H1 (cell line): Measurements from ENCODE around the gene GPR63. TPM values are rescaled to one million over a fixed set of nuclear protein-coding genes. Genes with fewer than 3 reads are reported as not detected.

Experiments
- CTCF ChIA-PET: fragments of 300-600 bp; sonication (Branson Sonifier 250); formaldehyde crosslinking; loops from one replicate; lab custom pipeline; 2021; ENCODE audit not compliant: partially characterized antibody; lab: Charles Lee
- POLR2A ChIA-PET: fragments of 300-600 bp; sonication (Branson Sonifier 250); formaldehyde crosslinking; loops from one replicate; lab custom pipeline; 2021; ENCODE audit warnings: inconsistent platforms; ENCODE audit not compliant: partially characterized antibody; lab: Charles Lee
- DNase-seq, 2 experiments: peaks; one replicate each; pipeline versions ENCODE4 v3.0.0 to v3.0.0-alpha.2; 2010 to 2022; ENCODE audit warnings: low spot score in 2 of 2, low read depth in 1 of 2, mixed read lengths in 1 of 2
- FAIRE-seq: peaks from 2 replicates; lab custom pipeline; 2011; peaks lifted over from hg19 to GRCh38; lab: Jason Lieb, UNC
- H2AFZ ChIP-seq: 2 replicates; pipeline ENCODE4 v1.8.1; 2012; ENCODE audit warnings: low read length, inconsistent platforms
- H2AK5ac ChIP-seq: 2 replicates; pipeline ENCODE4 v1.6.1; 2013; ENCODE audit warnings: low read depth, low read length
- H2BK120ac ChIP-seq: replicated peaks from 2 replicates; pipeline ENCODE3; 2013; ENCODE audit warnings: low read depth, low read length, inconsistent platforms
- H2BK12ac ChIP-seq: 2 replicates; pipeline ENCODE4 v1.6.1; 2013; ENCODE audit warnings: low read depth, low read length
- H2BK15ac ChIP-seq: 2 replicates; pipeline ENCODE4 v1.6.1; 2013; ENCODE audit warnings: low read length
- H2BK20ac ChIP-seq: 2 replicates; pipeline ENCODE4 v1.6.1; 2013; ENCODE audit warnings: low read length
- H2BK5ac ChIP-seq: 2 replicates; pipeline ENCODE4 v1.6.1; 2013; ENCODE audit warnings: low read depth, low read length
- H3K14ac ChIP-seq: 2 replicates; pipeline ENCODE4 v1.6.1; 2013; ENCODE audit warnings: inconsistent platforms; ENCODE audit not compliant: insufficient read length
- H3K18ac ChIP-seq: 2 replicates; pipeline ENCODE4 v1.6.1; 2013; ENCODE audit warnings: low read length; ENCODE audit errors: extremely low read depth
- H3K23ac ChIP-seq: 2 replicates; pipeline ENCODE4 v1.6.1; 2013; ENCODE audit warnings: inconsistent platforms; ENCODE audit not compliant: insufficient read length
- H3K23me2 ChIP-seq: 2 replicates; pipeline ENCODE4 v1.6.1; 2013; ENCODE audit warnings: low read depth, low read length
- H3K27ac ChIP-seq: 2 replicates; pipeline ENCODE4 v1.6.1; 2011; ENCODE audit warnings: low read depth, low read length, inconsistent platforms
- H3K27me3 ChIP-seq, 4 experiments: replicated peaks in 1 of 4; 1 replicate in 1 of 4; 2 replicates in 3 of 4; pipeline versions ENCODE4 v1.6.1 to v1.8.1; 2011 to 2013; ENCODE audit warnings: low read length in 3 of 4, mild to moderate bottlenecking in 3 of 4, inconsistent platforms in 2 of 4, mixed read lengths in 2 of 4, moderate library complexity in 1 of 4; ENCODE audit not compliant: control insufficient read depth in 3 of 4, insufficient read depth in 3 of 4; ENCODE audit errors: extremely low read depth in 1 of 4
- H3K36me3 ChIP-seq, 4 experiments: 2 replicates each; pipeline versions ENCODE4 v1.6.1 to v1.8.1; 2011 to 2013; ENCODE audit warnings: mild to moderate bottlenecking in 4 of 4, low read length in 3 of 4, moderate library complexity in 2 of 4, control low read depth in 1 of 4, inconsistent platforms in 1 of 4; ENCODE audit not compliant: insufficient read depth in 4 of 4, control insufficient read depth in 2 of 4
- H3K4ac ChIP-seq: replicated peaks from 2 replicates; pipeline ENCODE3; 2013; ENCODE audit warnings: low read length, low read depth, mixed read lengths, inconsistent platforms; ENCODE audit not compliant: insufficient read length
- H3K4me1 ChIP-seq, 4 experiments: replicated peaks in 1 of 4; 1 replicate in 1 of 4; 2 replicates in 3 of 4; pipeline versions ENCODE4 v1.6.1 to v1.8.1; 2011 to 2013; ENCODE audit warnings: low read length in 3 of 4, inconsistent platforms in 2 of 4, mixed read lengths in 1 of 4; ENCODE audit not compliant: insufficient read depth in 4 of 4, control insufficient read depth in 3 of 4
- H3K4me2 ChIP-seq, 2 experiments: 2 replicates each; pipeline versions ENCODE4 v1.6.1 to v1.8.1; 2011 to 2013; ENCODE audit warnings: low read depth in 2 of 2, low read length in 2 of 2, control low read depth in 1 of 2, inconsistent platforms in 1 of 2, mild to moderate bottlenecking in 1 of 2; ENCODE audit not compliant: insufficient read depth in 1 of 2
- H3K4me3 ChIP-seq, 4 experiments: fragments of 200-600, 300-600 bp in 1 of 4; sonication (generic), shearing (Covaris generic), sonication (Bioruptor Twin) in 1 of 4; 2 replicates each; pipeline versions ENCODE4 v1.5.1 to v1.8.1; 2011 to 2016; ENCODE audit warnings: low read length in 4 of 4, low read depth in 3 of 4, control low read depth in 2 of 4, inconsistent platforms in 2 of 4, mild to moderate bottlenecking in 2 of 4, mixed read lengths in 1 of 4, moderate library complexity in 1 of 4; ENCODE audit not compliant: insufficient read depth in 2 of 4; ENCODE audit errors: extremely low read depth in 1 of 4
- H3K56ac ChIP-seq: replicated peaks from 2 replicates; pipeline ENCODE3; 2013; ENCODE audit warnings: low read depth, mild to moderate bottlenecking, mixed read lengths, low read length, inconsistent platforms; ENCODE audit not compliant: insufficient read length
- H3K79me1 ChIP-seq: 2 replicates; pipeline ENCODE4 v1.6.1; 2013; ENCODE audit warnings: low read depth, low read length, control low read depth
- H3K79me2 ChIP-seq, 2 experiments: 2 replicates each; pipeline versions ENCODE4 v1.6.1 to v1.8.1; 2012 to 2013; ENCODE audit warnings: low read length in 2 of 2, mild to moderate bottlenecking in 2 of 2, inconsistent platforms in 1 of 2; ENCODE audit not compliant: insufficient read depth in 2 of 2, control insufficient read depth in 1 of 2
- H3K9ac ChIP-seq, 4 experiments: replicated peaks in 1 of 4; 1 replicate in 1 of 4; 2 replicates in 3 of 4; pipeline versions ENCODE4 v1.6.1 to v1.8.1; 2011 to 2013; ENCODE audit warnings: low read depth in 3 of 4, low read length in 3 of 4, control low read depth in 2 of 4, mild to moderate bottlenecking in 2 of 4, moderate library complexity in 2 of 4, inconsistent platforms in 1 of 4; ENCODE audit errors: extremely low read depth in 1 of 4
- H3K9me3 ChIP-seq, 2 experiments: 2 replicates each; pipeline versions ENCODE4 v1.6.1 to v1.8.1; 2012 to 2013; ENCODE audit warnings: mild to moderate bottlenecking in 2 of 2, moderate library complexity in 2 of 2, control low read depth in 1 of 2, inconsistent platforms in 1 of 2, low read depth in 1 of 2, low read length in 1 of 2, mixed read lengths in 1 of 2; ENCODE audit not compliant: insufficient read depth in 2 of 2
- H4K20me1 ChIP-seq, 2 experiments: replicated peaks in 1 of 2; 2 replicates each; pipeline versions ENCODE3 to v1.8.1; 2011 to 2013; ENCODE audit warnings: inconsistent platforms in 2 of 2, low read length in 2 of 2, mild to moderate bottlenecking in 1 of 2; ENCODE audit not compliant: insufficient read depth in 2 of 2, control insufficient read depth in 1 of 2
- H4K5ac ChIP-seq: 2 replicates; pipeline ENCODE4 v1.6.1; 2013; ENCODE audit warnings: low read length, low read depth, mixed read lengths, inconsistent platforms; ENCODE audit not compliant: insufficient read length
- H4K8ac ChIP-seq: 2 replicates; pipeline ENCODE4 v1.8.0; 2013; ENCODE audit warnings: mild to moderate bottlenecking, moderate library complexity, low read length, inconsistent platforms; ENCODE audit not compliant: insufficient read depth; ENCODE audit errors: extremely low read depth
- H4K91ac ChIP-seq: replicated peaks from 2 replicates; pipeline ENCODE3; 2013; ENCODE audit warnings: low read length, mixed read lengths, inconsistent platforms; ENCODE audit not compliant: insufficient read length
- BACH1 ChIP-seq: IDR thresholded peaks from 2 replicates; pipeline ENCODE4 v1.6.1; 2012; ENCODE audit warnings: low read length, improper control_type of control experiment
- BRCA1 ChIP-seq: IDR thresholded peaks from 2 replicates; pipeline ENCODE4 v1.6.1; 2012; ENCODE audit warnings: low read depth, low read length, improper control_type of control experiment
- CBX5 ChIP-seq: fragments of 300-800, 300-1000 bp; sonication (generic); IDR thresholded peaks from 2 replicates; pipeline ENCODE4 v1.7.1; 2016; ENCODE audit warnings: antibody characterized with exemption, low read length, low read depth
- CREB1 ChIP-seq: IDR thresholded peaks from 2 replicates; pipeline ENCODE4 v1.6.1; 2012; ENCODE audit warnings: inconsistent platforms
- GABPA ChIP-seq: IDR thresholded peaks from 2 replicates; pipeline ENCODE4 v1.6.1; 2011; ENCODE audit warnings: mild to moderate bottlenecking, low read length, moderate library complexity, borderline replicate concordance; ENCODE audit not compliant: insufficient read depth
- HDAC6 ChIP-seq: IDR thresholded peaks from one replicate; pipeline ENCODE4 v1.7.1; 2012; ENCODE audit warnings: low read depth, mild to moderate bottlenecking, inconsistent platforms, low read length, moderate library complexity
- KDM4A ChIP-seq: IDR thresholded peaks from one replicate; pipeline ENCODE4 v1.7.1; 2012; ENCODE audit warnings: low read depth, mild to moderate bottlenecking, moderate library complexity, low read length, inconsistent platforms; ENCODE audit not compliant: severe bottlenecking
- RAD21 ChIP-seq, 2 experiments: IDR thresholded peaks in 1 of 2; conservative IDR thresholded peaks in 1 of 2; 2 replicates each; pipeline ENCODE4 v1.6.1; 2011; ENCODE audit warnings: low read depth in 2 of 2, low read length in 2 of 2, improper control_type of control experiment in 1 of 2, inconsistent platforms in 1 of 2, mild to moderate bottlenecking in 1 of 2, moderate library complexity in 1 of 2
- SIRT6 ChIP-seq: IDR thresholded peaks from one replicate; pipeline ENCODE4 v1.7.1; 2012; ENCODE audit warnings: low read length, inconsistent platforms
- TBP ChIP-seq: IDR thresholded peaks from 2 replicates; pipeline ENCODE4 v1.6.1; 2011; ENCODE audit warnings: low read depth, low read length, improper control_type of control experiment
- WGBS, 2 experiments: shearing (Covaris generic) in 1 of 2; methylation state at CpG; one replicate each; pipeline versions ENCODE4 v1.1.6 to v1.1.7; 2013 to 2015; ENCODE audit warnings: low lambda C conversion rate in 2 of 2, mixed read lengths in 2 of 2, inconsistent platforms in 1 of 2, low coverage in 1 of 2, missing lambda C conversion rate in 1 of 2; ENCODE audit not compliant: insufficient replicate concordance in 2 of 2, insufficient coverage in 1 of 2, insufficient read length in 1 of 2; ENCODE audit errors: extremely low coverage in 1 of 2, missing lambda C conversion rate in 1 of 2; 5-methylcytosine and 5-hydroxymethylcytosine counted together
- polyA plus RNA-seq, 7 experiments: library from polyadenylated mRNA; depleted of rRNA in 3 of 7; stranded (reverse) in 5 of 7; unstranded in 2 of 7; fragments of >200 nt in 5 of 7; fragments of 200-250 nt in 2 of 7; gene quantifications; 1 replicate in 5 of 7; 2 replicates in 1 of 7; 4 replicates in 1 of 7; pipeline versions ENCODE4 v1.2.1 to v1.2.3, GENCODE V29; 2011 to 2013; ENCODE audit warnings: missing spikeins in 2 of 7, mixed read lengths in 2 of 7
- total RNA-seq: library from RNA; stranded (reverse); fragmentation: NEBNext Ultra II Directional; extraction: Animal tissue kit (Norgen Biotek cat#: 25700); gene quantifications from 2 replicates; pipeline ENCODE4 v1.2.1, GENCODE V29; 2021

Gene GPR63
- total and polyA plus RNA-seq, 2 of the 8 experiments (the other 6 are each of a cell fraction or from before 2014, with no cell fraction given): 6.1 to 11.6 TPM

- no peak overlapping the region for H2BK15ac ChIP-seq
- no peak for FAIRE-seq
Measured at GRCh38 chr6:96864216-96865054, 27.2 kb upstream of the GPR63 start.

More at GRCh38 chr6:96864216-96865054, 27.2 kb upstream of the GPR63 start:
- Histone ChIP-seq H3K9me3 (peaks cover 2 to 3% of the 10 kb centered on the region in 2 experiments; a peak in 1 of 4 replicates), H3K14ac (no peak overlapping the region), H2AFZ (no peak overlapping the region), H2BK20ac (no peak overlapping the region), H3K36me3 (no peaks in the 10 kb centered on the region), H3K4ac (no peak overlapping the region), H3K79me2 (no peaks in the 10 kb centered on the region), H2BK5ac (no peak overlapping the region), H4K8ac (no peak overlapping the region), H3K4me1 (no peaks in the 10 kb centered on the region; a peak in 1 of 7 replicates), H2BK12ac (no peak overlapping the region), H4K5ac (no peak overlapping the region), H4K20me1 (no peaks in the 10 kb centered on the region), H3K27me3 (no peaks in the 10 kb centered on the region), H3K23me2 (no peaks in the 10 kb centered on the region), H2BK120ac (no peak overlapping the region), H3K79me1 (no peaks in the 10 kb centered on the region), H3K4me3 (no peak overlapping the region), H3K18ac (no peak overlapping the region), H2AK5ac (no peak overlapping the region), H3K4me2 (no peak overlapping the region), H3K9ac (no peak overlapping the region), H3K23ac (no peak overlapping the region), H4K91ac (no peak overlapping the region), H3K56ac (no peak overlapping the region), H3K27ac (no peak overlapping the region)
- TF ChIP-seq HDAC6 (no peak), RAD21 (IDR thresholded peaks at IDR 0.05 in 1 of 2, conservative IDR thresholded peaks at IDR 0.05 in 1 of 2; ENCODE audit: low read depth in 2 of 2, low read length in 2 of 2) (no peak), KDM4A (no peak), SIRT6 (no peak), BRCA1 (no peak), GABPA (no peak), CREB1 (no peak), BACH1 (no peak), CBX5 (no peak), TBP (no peak)
- no peak for DNase-seq
- POLR2A ChIA-PET: no interaction called here
- WGBS, 2 experiments: 84% methylated on average over 3 of the region's 3 CpGs; no CpG with 5 or more reads in 1 of the 2 experiments
- CTCF ChIA-PET: interaction anchor here (0.6 to 0.9 kb wide), 4 partner anchors 42 to 234 kb away, joined by 3 to 5 read pairs (median 3); no protein-coding TSS in a partner anchor
